ENCODE measurements around the gene KCNG1.

Gene KCNG1

DNA sequence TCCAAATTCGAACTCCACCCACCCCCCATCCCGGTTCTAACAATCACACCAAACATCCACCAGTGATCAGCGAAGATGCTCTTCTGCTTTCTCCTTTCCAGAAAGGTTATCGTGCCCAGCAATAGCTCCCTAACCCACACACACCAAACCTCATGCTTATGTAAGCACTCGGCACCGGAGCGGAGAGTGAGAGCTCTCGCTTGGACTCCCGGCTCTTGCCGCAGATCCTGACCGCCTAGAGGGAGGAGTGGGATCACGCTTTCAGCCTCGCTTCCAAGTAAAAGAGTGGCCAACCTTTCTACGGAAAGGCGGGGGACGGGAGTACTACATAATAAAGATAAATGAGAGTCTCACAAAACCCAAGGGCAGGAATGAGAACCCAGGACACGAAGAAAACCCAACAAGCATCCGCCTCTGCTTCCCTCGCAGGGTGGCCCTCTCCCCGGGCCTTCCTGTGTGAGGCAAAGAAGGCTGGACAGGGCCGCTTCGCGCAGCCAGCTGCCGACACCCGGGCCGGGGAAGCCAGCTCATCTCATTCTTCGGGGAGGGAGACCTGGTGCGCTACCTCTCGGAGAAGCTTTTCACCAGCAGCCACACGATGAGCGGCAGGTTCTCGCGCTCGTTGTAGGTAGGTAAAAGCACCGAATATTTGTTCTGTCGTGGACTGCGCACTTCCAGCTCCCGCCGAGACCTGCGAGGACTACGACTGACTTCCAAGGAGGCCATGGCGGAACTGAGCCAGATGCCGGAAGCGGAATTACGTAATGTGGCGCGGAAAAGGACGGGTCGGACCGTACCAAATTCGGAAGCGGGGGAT, 64.9 kb downstream of the KCNG1 start, which contains the start of gene DPM1 (continued):
- TF ChIP-seq, protein P1, sequence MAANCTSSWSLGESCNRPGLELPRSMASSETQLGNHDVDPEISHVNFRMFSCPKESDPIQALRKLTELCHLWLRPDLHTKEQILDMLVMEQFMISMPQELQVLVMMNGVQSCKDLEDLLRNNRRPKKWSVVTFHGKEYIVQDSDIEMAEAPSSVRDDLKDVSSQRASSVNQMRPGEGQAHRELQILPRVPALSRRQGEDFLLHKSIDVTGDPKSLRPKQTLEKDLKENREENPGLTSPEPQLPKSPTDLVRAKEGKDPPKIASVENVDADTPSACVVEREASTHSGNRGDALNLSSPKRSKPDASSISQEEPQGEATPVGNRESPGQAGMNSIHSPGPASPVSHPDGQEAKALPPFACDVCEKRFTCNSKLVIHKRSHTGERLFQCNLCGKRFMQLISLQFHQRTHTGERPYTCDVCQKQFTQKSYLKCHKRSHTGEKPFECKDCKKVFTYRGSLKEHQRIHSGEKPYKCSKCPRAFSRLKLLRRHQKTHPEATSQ (tag by site-specific recombination; IDR thresholded peaks at IDR 0.05): no peak
- TF ChIP-seq ZFP37 (tag by site-specific recombination; IDR thresholded peaks at IDR 0.05) (peak; percentile 85), KLF16 (tag by site-specific recombination; IDR thresholded peaks at IDR 0.05) (peak; percentile 69), ZBTB21 (tag by site-specific recombination; IDR thresholded peaks at IDR 0.05) (peak; percentile 79), PRDM1 (tag by site-specific recombination; IDR thresholded peaks at IDR 0.05) (no peak), SP3 (tag by site-specific recombination; IDR thresholded peaks at IDR 0.05) (peak; percentile 53; the same call in 1 of the 2 replicates), ZNF501 (tag by site-specific recombination; IDR thresholded peaks at IDR 0.05) (peak; percentile 70), ZNF24 (tag by site-specific recombination; IDR thresholded peaks at IDR 0.05) (peak; percentile 63; the same call in 1 of the 2 replicates), TCF7L2 (IDR thresholded peaks at IDR 0.05; ENCODE audit: borderline replicate concordance, low read depth, low read length) (0 out of 2 replicates have a peak, but pooled peaks have one; percentile 33), ZNF10 (tag by site-specific recombination; IDR thresholded peaks at IDR 0.05) (no peak), ZNF114 (tag by site-specific recombination; IDR thresholded peaks at IDR 0.05) (no peak), ZEB2 (tag by site-specific recombination; IDR thresholded peaks at IDR 0.05) (0 out of 2 replicates have a peak, but pooled peaks have one; percentile 29), YY1 (tag by site-specific recombination; IDR thresholded peaks at IDR 0.05) (peak; percentile 62; the same call in 1 of the 2 replicates), ZNF121 (tag by site-specific recombination; IDR thresholded peaks at IDR 0.05) (no peak), ZNF354C (tag by site-specific recombination; IDR thresholded peaks at IDR 0.05; ENCODE audit: borderline replicate concordance, low read depth) (no peak), ZNF558 (tag by site-specific recombination; IDR thresholded peaks at IDR 0.05) (no peak), SCRT2 (tag by site-specific recombination; IDR thresholded peaks at IDR 0.05) (peak; percentile 67; the same call in 1 of the 2 replicates), ZNF292 (tag by site-specific recombination; IDR thresholded peaks at IDR 0.05; ENCODE audit: borderline replicate concordance, low read depth) (no peak), GLI2 (tag by site-specific recombination; IDR thresholded peaks at IDR 0.05; ENCODE audit: borderline replicate concordance, low read depth) (no peak), ZBTB17 (tag by site-specific recombination; IDR thresholded peaks at IDR 0.05) (no peak), FEZF1 (tag by site-specific recombination; IDR thresholded peaks at IDR 0.05) (peak; percentile 45), YY2 (tag by site-specific recombination; IDR thresholded peaks at IDR 0.05) (peak; percentile 68)
- TF ChIP-seq, protein P2, sequence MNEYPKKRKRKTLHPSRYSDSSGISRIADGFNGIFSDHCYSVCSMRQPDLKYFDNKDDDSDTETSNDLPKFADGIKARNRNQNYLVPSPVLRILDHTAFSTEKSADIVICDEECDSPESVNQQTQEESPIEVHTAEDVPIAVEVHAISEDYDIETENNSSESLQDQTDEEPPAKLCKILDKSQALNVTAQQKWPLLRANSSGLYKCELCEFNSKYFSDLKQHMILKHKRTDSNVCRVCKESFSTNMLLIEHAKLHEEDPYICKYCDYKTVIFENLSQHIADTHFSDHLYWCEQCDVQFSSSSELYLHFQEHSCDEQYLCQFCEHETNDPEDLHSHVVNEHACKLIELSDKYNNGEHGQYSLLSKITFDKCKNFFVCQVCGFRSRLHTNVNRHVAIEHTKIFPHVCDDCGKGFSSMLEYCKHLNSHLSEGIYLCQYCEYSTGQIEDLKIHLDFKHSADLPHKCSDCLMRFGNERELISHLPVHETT (tag by site-specific recombination; IDR thresholded peaks at IDR 0.05): 0 out of 2 replicates have a peak, but pooled peaks have one; percentile 23
- TF ChIP-seq, protein P3, sequence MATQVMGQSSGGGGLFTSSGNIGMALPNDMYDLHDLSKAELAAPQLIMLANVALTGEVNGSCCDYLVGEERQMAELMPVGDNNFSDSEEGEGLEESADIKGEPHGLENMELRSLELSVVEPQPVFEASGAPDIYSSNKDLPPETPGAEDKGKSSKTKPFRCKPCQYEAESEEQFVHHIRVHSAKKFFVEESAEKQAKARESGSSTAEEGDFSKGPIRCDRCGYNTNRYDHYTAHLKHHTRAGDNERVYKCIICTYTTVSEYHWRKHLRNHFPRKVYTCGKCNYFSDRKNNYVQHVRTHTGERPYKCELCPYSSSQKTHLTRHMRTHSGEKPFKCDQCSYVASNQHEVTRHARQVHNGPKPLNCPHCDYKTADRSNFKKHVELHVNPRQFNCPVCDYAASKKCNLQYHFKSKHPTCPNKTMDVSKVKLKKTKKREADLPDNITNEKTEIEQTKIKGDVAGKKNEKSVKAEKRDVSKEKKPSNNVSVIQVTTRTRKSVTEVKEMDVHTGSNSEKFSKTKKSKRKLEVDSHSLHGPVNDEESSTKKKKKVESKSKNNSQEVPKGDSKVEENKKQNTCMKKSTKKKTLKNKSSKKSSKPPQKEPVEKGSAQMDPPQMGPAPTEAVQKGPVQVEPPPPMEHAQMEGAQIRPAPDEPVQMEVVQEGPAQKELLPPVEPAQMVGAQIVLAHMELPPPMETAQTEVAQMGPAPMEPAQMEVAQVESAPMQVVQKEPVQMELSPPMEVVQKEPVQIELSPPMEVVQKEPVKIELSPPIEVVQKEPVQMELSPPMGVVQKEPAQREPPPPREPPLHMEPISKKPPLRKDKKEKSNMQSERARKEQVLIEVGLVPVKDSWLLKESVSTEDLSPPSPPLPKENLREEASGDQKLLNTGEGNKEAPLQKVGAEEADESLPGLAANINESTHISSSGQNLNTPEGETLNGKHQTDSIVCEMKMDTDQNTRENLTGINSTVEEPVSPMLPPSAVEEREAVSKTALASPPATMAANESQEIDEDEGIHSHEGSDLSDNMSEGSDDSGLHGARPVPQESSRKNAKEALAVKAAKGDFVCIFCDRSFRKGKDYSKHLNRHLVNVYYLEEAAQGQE (tag by site-specific recombination; IDR thresholded peaks at IDR 0.05): peak; percentile 77
- TF ChIP-seq, protein P4, sequence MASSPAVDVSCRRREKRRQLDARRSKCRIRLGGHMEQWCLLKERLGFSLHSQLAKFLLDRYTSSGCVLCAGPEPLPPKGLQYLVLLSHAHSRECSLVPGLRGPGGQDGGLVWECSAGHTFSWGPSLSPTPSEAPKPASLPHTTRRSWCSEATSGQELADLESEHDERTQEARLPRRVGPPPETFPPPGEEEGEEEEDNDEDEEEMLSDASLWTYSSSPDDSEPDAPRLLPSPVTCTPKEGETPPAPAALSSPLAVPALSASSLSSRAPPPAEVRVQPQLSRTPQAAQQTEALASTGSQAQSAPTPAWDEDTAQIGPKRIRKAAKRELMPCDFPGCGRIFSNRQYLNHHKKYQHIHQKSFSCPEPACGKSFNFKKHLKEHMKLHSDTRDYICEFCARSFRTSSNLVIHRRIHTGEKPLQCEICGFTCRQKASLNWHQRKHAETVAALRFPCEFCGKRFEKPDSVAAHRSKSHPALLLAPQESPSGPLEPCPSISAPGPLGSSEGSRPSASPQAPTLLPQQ (tag by site-specific recombination; IDR thresholded peaks at IDR 0.05): no peak
